ENCODE data around the gene MUC13. TPM values are rescaled to one million over a fixed set of nuclear protein-coding genes. Genes with fewer than 3 reads are reported as not detected.

Gene MUC13
- total RNA-seq, 1 experiment from 2014 or later = 0.22 TPM

GRCh38 chr3:124951511-124952281, 17.1 kb upstream of the MUC13 start:
- POLR2A ChIA-PET = interaction anchor here (0.8 kb wide), 1 partner anchor 1149 kb away, joined by 4 read pairs; no protein-coding TSS in a partner anchor
- Mint-ChIP-seq H3K27ac (no peak overlapping the region), H3K36me3 (no peaks in the 10 kb centered on the region), H3K4me1 (peaks cover 8% of the 10 kb centered on the region; the same call in 1 of the 2 replicates), H3K9me3 (peaks cover 11% of the 10 kb centered on the region; the same call in 1 of the 2 replicates), H3K4me3 (no peak overlapping the region), H3K27me3 (ENCODE audit: low read depth) (no peaks in the 10 kb centered on the region)
- CTCF ChIA-PET = no interaction called here
- DNase-seq (ENCODE audit: low spot score) (no peak), ATAC-seq (no peak)
- TF ChIP-seq FOXP1 (CRISPR knock-in tag; IDR thresholded peaks at IDR 0.05; ENCODE audit: borderline replicate concordance) = no peak
- TF ChIP-seq ZNF671 (CRISPR knock-in tag; IDR thresholded peaks at IDR 0.05) = no peak
- TF ChIP-seq ZNF423 (CRISPR knock-in tag; IDR thresholded peaks at IDR 0.05) = no peak
- TF ChIP-seq GABPB1 (CRISPR knock-in tag; IDR thresholded peaks at IDR 0.05) = no peak
- TF ChIP-seq ZBTB21 (CRISPR knock-in tag; IDR thresholded peaks at IDR 0.05; ENCODE audit: borderline replicate concordance) = no peak
- no peak for TF ChIP-seq CDX4 (CRISPR knock-in tag; IDR thresholded peaks at IDR 0.05; ENCODE audit: borderline replicate concordance)
- no peak for TF ChIP-seq NR2C2 (CRISPR knock-in tag; IDR thresholded peaks at IDR 0.05)
- TF ChIP-seq AFF4 (CRISPR knock-in tag; IDR thresholded peaks at IDR 0.05; ENCODE audit: borderline replicate concordance) = no peak
- TF ChIP-seq, protein P1, sequence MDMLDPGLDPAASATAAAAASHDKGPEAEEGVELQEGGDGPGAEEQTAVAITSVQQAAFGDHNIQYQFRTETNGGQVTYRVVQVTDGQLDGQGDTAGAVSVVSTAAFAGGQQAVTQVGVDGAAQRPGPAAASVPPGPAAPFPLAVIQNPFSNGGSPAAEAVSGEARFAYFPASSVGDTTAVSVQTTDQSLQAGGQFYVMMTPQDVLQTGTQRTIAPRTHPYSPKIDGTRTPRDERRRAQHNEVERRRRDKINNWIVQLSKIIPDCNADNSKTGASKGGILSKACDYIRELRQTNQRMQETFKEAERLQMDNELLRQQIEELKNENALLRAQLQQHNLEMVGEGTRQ (CRISPR knock-in tag; IDR thresholded peaks at IDR 0.05) = no peak
- TF ChIP-seq, protein P2, sequence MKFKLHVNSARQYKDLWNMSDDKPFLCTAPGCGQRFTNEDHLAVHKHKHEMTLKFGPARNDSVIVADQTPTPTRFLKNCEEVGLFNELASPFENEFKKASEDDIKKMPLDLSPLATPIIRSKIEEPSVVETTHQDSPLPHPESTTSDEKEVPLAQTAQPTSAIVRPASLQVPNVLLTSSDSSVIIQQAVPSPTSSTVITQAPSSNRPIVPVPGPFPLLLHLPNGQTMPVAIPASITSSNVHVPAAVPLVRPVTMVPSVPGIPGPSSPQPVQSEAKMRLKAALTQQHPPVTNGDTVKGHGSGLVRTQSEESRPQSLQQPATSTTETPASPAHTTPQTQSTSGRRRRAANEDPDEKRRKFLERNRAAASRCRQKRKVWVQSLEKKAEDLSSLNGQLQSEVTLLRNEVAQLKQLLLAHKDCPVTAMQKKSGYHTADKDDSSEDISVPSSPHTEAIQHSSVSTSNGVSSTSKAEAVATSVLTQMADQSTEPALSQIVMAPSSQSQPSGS (CRISPR knock-in tag; IDR thresholded peaks at IDR 0.05; ENCODE audit: borderline replicate concordance, low read depth) = no peak

GRCh38 chr3:124950026-124950425, 15.5 kb upstream of the MUC13 start:
- Mint-ChIP-seq H3K27me3 (ENCODE audit: low read depth) (no peaks in the 10 kb centered on the region), H3K4me1 (peaks cover 8% of the 10 kb centered on the region; the same call in 1 of the 2 replicates), H3K36me3 (no peaks in the 10 kb centered on the region), H3K9me3 (no peaks in the 10 kb centered on the region), H3K4me3 (no peak overlapping the region), H3K27ac (no peak overlapping the region)
- ATAC-seq (no peak), DNase-seq (ENCODE audit: low spot score) (no peak)
- POLR2A ChIA-PET = no interaction called here
- CTCF ChIA-PET = no interaction called here
- TF ChIP-seq NFYB (CRISPR knock-in tag; conservative IDR thresholded peaks at IDR 0.05; ENCODE audit: low read depth) (no peak), HMGA2 (CRISPR knock-in tag; IDR thresholded peaks at IDR 0.05) (no peak), TP53 (CRISPR knock-in tag; IDR thresholded peaks at IDR 0.05) (no peak), AFF4 (CRISPR knock-in tag; IDR thresholded peaks at IDR 0.05; ENCODE audit: borderline replicate concordance) (no peak), SOX15 (CRISPR knock-in tag; IDR thresholded peaks at IDR 0.05) (no peak), ZNF263 (CRISPR knock-in tag; IDR thresholded peaks at IDR 0.05; ENCODE audit: low read depth) (no peak), GTF2I (CRISPR knock-in tag; conservative IDR thresholded peaks at IDR 0.05) (no peak)
- TF ChIP-seq, protein P3, sequence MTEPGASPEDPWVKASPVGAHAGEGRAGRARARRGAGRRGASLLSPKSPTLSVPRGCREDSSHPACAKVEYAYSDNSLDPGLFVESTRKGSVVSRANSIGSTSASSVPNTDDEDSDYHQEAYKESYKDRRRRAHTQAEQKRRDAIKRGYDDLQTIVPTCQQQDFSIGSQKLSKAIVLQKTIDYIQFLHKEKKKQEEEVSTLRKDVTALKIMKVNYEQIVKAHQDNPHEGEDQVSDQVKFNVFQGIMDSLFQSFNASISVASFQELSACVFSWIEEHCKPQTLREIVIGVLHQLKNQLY (CRISPR knock-in tag; IDR thresholded peaks at IDR 0.05) = no peak

Data from WTC11 (cell line).